NB4 (cell line): ENCODE data around the gene RRM2.

Experiments used
- DNase-seq: peaks from one replicate; pipeline ENCODE4 v3.0.0; 2010; ENCODE audit warnings: low read depth
- H3K4me3 ChIP-seq: one replicate; pipeline ENCODE4 v1.5.1; 2011; ENCODE audit warnings: mild to moderate bottlenecking, low read depth, low read length, moderate library complexity
- CTCF ChIP-seq: IDR thresholded peaks from one replicate; pipeline ENCODE4 v1.5.1; 2012; ENCODE audit warnings: low read depth, low read length
- MAX ChIP-seq: IDR thresholded peaks from 2 replicates; pipeline ENCODE4 v1.6.1; 2011; ENCODE audit warnings: low read depth, low read length
- MYC ChIP-seq: IDR thresholded peaks from 2 replicates; pipeline ENCODE4 v1.6.1; 2011; ENCODE audit warnings: low read depth, low read length
- POLR2A ChIP-seq: IDR thresholded peaks from 2 replicates; pipeline ENCODE4 v1.6.1; 2011; ENCODE audit warnings: mild to moderate bottlenecking; ENCODE audit not compliant: insufficient read length; ENCODE audit errors: extremely low read depth

Gene RRM2

GRCh38 chr2:10080536-10081304 lies 41.8 kb upstream of the RRM2 start:
- TF ChIP-seq MAX = no peak
- TF ChIP-seq POLR2A = no peak
- no peak for TF ChIP-seq CTCF
- TF ChIP-seq MYC = no peak
- no peak for DNase-seq
- no peak overlapping the region for H3K4me3 ChIP-seq

- TF ChIP-seq MAX (no peak), POLR2A (no peak), MYC (no peak), CTCF (no peak)
- no peak overlapping the region for H3K4me3 ChIP-seq
- no peak for DNase-seq
Measured at GRCh38 chr2:10083046-10083445, 39.5 kb upstream of the RRM2 start.

- no peak for DNase-seq
- no peak for TF ChIP-seq MAX
- TF ChIP-seq CTCF = no peak
- no peak for TF ChIP-seq MYC
- no peak for TF ChIP-seq POLR2A
- H3K4me3 ChIP-seq = no peak overlapping the region
Measured at GRCh38 chr2:10083692-10084211, 38.8 kb upstream of the RRM2 start.

- no peak overlapping the region for H3K4me3 ChIP-seq
- TF ChIP-seq CTCF = no peak
- no peak for TF ChIP-seq MAX
- no peak for TF ChIP-seq POLR2A
- TF ChIP-seq MYC = no peak
- DNase-seq = no peak
Measured at GRCh38 chr2:10084223-10084865, 38.2 kb upstream of the RRM2 start.

- DNase-seq = no peak
- no peak overlapping the region for H3K4me3 ChIP-seq
- TF ChIP-seq MAX (no peak), POLR2A (no peak), MYC (no peak), CTCF (no peak)
Measured at GRCh38 chr2:10085043-10085667, 37.4 kb upstream of the RRM2 start.
